Ishikawa (cell line): ENCODE measurements around the gene CEACAM6.

Experiments
- CEBPB ChIP-seq: IDR thresholded peaks from 2 replicates; pipeline ENCODE4 v1.6.1; 2012
- CREB1 ChIP-seq: IDR thresholded peaks from 2 replicates; pipeline ENCODE4 v1.6.1; 2012; ENCODE audit warnings: low read depth
- EGR1 ChIP-seq: IDR thresholded peaks from 2 replicates; pipeline ENCODE4 v1.6.1; 2012
- EP300 ChIP-seq: IDR thresholded peaks from 2 replicates; pipeline ENCODE4 v1.6.1; 2012; ENCODE audit warnings: borderline replicate concordance
- FOXM1 ChIP-seq: IDR thresholded peaks from 2 replicates; pipeline ENCODE4 v1.6.1; 2012; ENCODE audit warnings: low read depth, borderline replicate concordance
- NFIC ChIP-seq: IDR thresholded peaks from 2 replicates; pipeline ENCODE4 v1.6.1; 2012
- RAD21 ChIP-seq: IDR thresholded peaks from 2 replicates; pipeline ENCODE4 v1.6.1; 2012; ENCODE audit warnings: low read depth
- TAF1 ChIP-seq: IDR thresholded peaks from 2 replicates; pipeline ENCODE4 v1.6.1; 2012; ENCODE audit warnings: low read depth, mild to moderate bottlenecking
- TCF12 ChIP-seq: IDR thresholded peaks from 2 replicates; pipeline ENCODE4 v1.6.1; 2012; ENCODE audit warnings: low read depth
- TEAD4 ChIP-seq: IDR thresholded peaks from 2 replicates; pipeline ENCODE4 v1.6.1; 2012
- YY1 ChIP-seq: IDR thresholded peaks from 2 replicates; pipeline ENCODE4 v1.6.1; 2012; ENCODE audit warnings: low read depth
- ZBTB7A ChIP-seq: IDR thresholded peaks from 2 replicates; pipeline ENCODE4 v1.6.1; 2012; ENCODE audit warnings: low read depth
- TF ChIP-seq, protein P1 (sequence below): IDR thresholded peaks from 2 replicates; pipeline ENCODE4 v1.6.1; 2012
- TF ChIP-seq, protein P2 (sequence below): IDR thresholded peaks from 2 replicates; pipeline ENCODE4 v1.6.1; 2012; ENCODE audit warnings: low read depth, mild to moderate bottlenecking
- TF ChIP-seq, protein P3 (sequence below): IDR thresholded peaks from 2 replicates; pipeline ENCODE4 v1.6.1; 2012

The CEACAM6 gene

DNA sequence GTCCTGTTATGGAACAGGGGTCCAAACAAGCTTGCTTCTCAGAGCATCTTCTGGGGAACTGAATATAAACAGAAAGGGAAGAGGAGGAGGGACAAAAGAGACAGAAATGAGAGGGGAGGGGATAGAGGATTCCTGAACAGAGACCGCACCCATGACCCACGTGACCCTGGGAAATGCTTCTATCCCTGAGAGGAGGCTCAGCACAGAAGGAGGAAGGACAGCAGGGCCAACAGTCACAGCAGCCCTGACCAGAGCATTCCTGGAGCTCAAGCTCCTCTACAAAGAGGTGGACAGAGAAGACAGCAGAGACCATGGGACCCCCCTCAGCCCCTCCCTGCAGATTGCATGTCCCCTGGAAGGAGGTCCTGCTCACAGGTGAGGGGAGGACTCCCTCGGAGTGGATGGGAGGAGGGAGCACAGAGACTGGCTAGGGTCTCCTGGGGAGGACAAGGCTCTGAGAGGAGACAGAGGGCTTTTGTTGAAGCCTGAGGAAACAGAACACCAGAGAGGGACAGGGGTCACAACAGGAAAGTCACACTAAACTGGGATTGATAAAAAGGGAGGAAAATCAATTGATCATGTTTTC is at the start of gene CEACAM6:
Gene CEACAM6 (plus strand): TSS at position 203 of the 586 bp plus-strand sequence. CDS start 109 bp downstream, at position 312.
- TF ChIP-seq FOXM1, result no peak
- TF ChIP-seq, protein P1, sequence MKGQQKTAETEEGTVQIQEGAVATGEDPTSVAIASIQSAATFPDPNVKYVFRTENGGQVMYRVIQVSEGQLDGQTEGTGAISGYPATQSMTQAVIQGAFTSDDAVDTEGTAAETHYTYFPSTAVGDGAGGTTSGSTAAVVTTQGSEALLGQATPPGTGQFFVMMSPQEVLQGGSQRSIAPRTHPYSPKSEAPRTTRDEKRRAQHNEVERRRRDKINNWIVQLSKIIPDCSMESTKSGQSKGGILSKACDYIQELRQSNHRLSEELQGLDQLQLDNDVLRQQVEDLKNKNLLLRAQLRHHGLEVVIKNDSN, result peak; percentile 53; the same call in 1 of the 2 replicates

DNA sequence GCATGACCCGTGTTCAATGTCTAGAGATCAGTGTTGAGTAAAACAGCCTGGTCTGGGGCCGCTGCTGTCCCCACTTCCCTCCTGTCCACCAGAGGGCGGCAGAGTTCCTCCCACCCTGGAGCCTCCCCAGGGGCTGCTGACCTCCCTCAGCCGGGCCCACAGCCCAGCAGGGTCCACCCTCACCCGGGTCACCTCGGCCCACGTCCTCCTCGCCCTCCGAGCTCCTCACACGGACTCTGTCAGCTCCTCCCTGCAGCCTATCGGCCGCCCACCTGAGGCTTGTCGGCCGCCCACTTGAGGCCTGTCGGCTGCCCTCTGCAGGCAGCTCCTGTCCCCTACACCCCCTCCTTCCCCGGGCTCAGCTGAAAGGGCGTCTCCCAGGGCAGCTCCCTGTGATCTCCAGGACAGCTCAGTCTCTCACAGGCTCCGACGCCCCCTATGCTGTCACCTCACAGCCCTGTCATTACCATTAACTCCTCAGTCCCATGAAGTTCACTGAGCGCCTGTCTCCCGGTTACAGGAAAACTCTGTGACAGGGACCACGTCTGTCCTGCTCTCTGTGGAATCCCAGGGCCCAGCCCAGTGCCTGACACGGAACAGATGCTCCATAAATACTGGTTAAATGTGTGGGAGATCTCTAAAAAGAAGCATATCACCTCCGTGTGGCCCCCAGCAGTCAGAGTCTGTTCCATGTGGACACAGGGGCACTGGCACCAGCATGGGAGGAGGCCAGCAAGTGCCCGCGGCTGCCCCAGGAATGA is 48.4 kb upstream of the CEACAM6 start:
- no peak for TF ChIP-seq YY1
- no peak for TF ChIP-seq NFIC
- TF ChIP-seq TAF1, result no peak
- peak; percentile 13; the same call in 1 of the 2 replicates for TF ChIP-seq RAD21
- no peak for TF ChIP-seq TCF12

DNA sequence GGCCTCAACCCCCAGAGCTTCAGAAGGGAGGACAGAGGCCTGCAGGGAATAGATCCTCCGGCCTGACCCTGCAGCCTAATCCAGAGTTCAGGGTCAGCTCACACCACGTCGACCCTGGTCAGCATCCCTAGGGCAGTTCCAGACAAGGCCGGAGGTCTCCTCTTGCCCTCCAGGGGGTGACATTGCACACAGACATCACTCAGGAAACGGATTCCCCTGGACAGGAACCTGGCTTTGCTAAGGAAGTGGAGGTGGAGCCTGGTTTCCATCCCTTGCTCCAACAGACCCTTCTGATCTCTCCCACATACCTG is 47.9 kb upstream of the CEACAM6 start:
- TF ChIP-seq TAF1 (no peak), EGR1 (no peak), TEAD4 (no peak), TCF12 (no peak), YY1 (no peak)
- TF ChIP-seq, protein P2, sequence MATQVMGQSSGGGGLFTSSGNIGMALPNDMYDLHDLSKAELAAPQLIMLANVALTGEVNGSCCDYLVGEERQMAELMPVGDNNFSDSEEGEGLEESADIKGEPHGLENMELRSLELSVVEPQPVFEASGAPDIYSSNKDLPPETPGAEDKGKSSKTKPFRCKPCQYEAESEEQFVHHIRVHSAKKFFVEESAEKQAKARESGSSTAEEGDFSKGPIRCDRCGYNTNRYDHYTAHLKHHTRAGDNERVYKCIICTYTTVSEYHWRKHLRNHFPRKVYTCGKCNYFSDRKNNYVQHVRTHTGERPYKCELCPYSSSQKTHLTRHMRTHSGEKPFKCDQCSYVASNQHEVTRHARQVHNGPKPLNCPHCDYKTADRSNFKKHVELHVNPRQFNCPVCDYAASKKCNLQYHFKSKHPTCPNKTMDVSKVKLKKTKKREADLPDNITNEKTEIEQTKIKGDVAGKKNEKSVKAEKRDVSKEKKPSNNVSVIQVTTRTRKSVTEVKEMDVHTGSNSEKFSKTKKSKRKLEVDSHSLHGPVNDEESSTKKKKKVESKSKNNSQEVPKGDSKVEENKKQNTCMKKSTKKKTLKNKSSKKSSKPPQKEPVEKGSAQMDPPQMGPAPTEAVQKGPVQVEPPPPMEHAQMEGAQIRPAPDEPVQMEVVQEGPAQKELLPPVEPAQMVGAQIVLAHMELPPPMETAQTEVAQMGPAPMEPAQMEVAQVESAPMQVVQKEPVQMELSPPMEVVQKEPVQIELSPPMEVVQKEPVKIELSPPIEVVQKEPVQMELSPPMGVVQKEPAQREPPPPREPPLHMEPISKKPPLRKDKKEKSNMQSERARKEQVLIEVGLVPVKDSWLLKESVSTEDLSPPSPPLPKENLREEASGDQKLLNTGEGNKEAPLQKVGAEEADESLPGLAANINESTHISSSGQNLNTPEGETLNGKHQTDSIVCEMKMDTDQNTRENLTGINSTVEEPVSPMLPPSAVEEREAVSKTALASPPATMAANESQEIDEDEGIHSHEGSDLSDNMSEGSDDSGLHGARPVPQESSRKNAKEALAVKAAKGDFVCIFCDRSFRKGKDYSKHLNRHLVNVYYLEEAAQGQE, result no peak

DNA sequence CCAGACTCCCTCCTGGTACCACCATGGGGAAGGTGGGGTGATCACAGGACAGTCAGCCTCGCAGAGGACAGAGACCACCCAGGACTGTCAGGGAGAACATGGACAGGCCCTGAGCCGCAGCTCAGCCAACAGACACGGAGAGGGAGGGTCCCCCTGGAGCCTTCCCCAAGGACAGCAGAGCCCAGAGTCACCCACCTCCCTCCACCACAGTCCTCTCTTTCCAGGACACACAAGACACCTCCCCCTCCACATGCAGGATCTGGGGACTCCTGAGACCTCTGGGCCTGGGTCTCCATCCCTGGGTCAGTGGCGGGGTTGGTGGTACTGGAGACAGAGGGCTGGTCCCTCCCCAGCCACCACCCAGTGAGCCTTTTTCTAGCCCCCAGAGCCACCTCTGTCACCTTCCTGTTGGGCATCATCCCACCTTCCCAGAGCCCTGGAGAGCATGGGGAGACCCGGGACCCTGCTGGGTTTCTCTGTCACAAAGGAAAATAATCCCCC is 47.4 kb upstream of the CEACAM6 start:
- no peak for TF ChIP-seq ZBTB7A
- no peak for TF ChIP-seq TEAD4
- TF ChIP-seq CEBPB, result no peak
- TF ChIP-seq, protein P2, result no peak
- TF ChIP-seq, protein P3, sequence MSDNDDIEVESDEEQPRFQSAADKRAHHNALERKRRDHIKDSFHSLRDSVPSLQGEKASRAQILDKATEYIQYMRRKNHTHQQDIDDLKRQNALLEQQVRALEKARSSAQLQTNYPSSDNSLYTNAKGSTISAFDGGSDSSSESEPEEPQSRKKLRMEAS, result no peak
- no peak for TF ChIP-seq RAD21
- no peak for TF ChIP-seq NFIC
- TF ChIP-seq CREB1, result no peak
- no peak for TF ChIP-seq EGR1
- TF ChIP-seq, protein P1, result no peak
- no peak for TF ChIP-seq TAF1
- TF ChIP-seq YY1, result no peak
- no peak for TF ChIP-seq FOXM1
- TF ChIP-seq TCF12, result no peak
- TF ChIP-seq EP300, result no peak

DNA sequence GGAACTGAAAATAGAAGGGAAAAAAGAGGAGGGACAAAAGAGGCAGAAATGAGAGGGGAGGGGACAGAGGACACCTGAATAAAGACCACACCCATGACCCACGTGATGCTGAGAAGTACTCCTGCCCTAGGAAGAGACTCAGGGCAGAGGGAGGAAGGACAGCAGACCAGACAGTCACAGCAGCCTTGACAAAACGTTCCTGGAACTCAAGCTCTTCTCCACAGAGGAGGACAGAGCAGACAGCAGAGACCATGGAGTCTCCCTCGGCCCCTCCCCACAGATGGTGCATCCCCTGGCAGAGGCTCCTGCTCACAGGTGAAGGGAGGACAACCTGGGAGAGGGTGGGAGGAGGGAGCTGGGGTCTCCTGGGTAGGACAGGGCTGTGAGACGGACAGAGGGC is 46.8 kb upstream of the CEACAM6 start, which contains the start of gene CEACAM5:
Gene CEACAM5 (plus strand): TSS at position 146 of the 400 bp plus-strand sequence. CDS start 106 bp downstream, at position 252.
- TF ChIP-seq ZBTB7A (no peak), CEBPB (no peak), FOXM1 (no peak), EGR1 (no peak), CREB1 (no peak), TEAD4 (no peak), TAF1 (no peak), EP300 (no peak), NFIC (no peak), TCF12 (no peak), RAD21 (no peak), YY1 (no peak)
- TF ChIP-seq, protein P3, result no peak
- TF ChIP-seq, protein P1, result no peak
- TF ChIP-seq, protein P2, result no peak
